Cardiac muscle cell (in vitro differentiated cells and primary cell): ENCODE measurements around the gene BRMS1L. TPM values are rescaled to one million over a fixed set of nuclear protein-coding genes. Genes with fewer than 3 reads are reported as not detected.
A peak's percentile ranks its signal among the peaks of the same experiment; 100 is the strongest.

Source experiments
- DNase-seq, 2 donors: peaks; one replicate each; pipeline versions ENCODE4 v3.0.0 to v3.0.0-alpha.2; 2010 to 2017; ENCODE audit warnings: low read depth in 1 of 2, low spot score in 1 of 2
- H3K27ac ChIP-seq: fragments of 200-600 bp; sonication (generic); 2 replicates; pipeline ENCODE4 v1.5.1; 2016
- H3K27me3 ChIP-seq: fragments of 200-600 bp; sonication (generic); 2 replicates; pipeline ENCODE4 v1.6.0; 2016; ENCODE audit warnings: control low read depth
- H3K36me3 ChIP-seq: fragments of 200-600 bp; sonication (generic); 2 replicates; pipeline ENCODE4 v1.5.1; 2016; ENCODE audit warnings: control low read depth
- H3K4me1 ChIP-seq: fragments of 200-600 bp; sonication (generic); 2 replicates; pipeline ENCODE4 v1.8.1; 2017; ENCODE audit warnings: low read depth, mild to moderate bottlenecking, mixed run types
- H3K4me3 ChIP-seq: fragments of 200-600 bp; sonication (generic); 2 replicates; pipeline ENCODE4 v1.5.1; 2016; ENCODE audit warnings: mild to moderate bottlenecking
- H3K9me3 ChIP-seq: fragments of 200-600 bp; sonication (generic); 2 replicates; pipeline ENCODE4 v1.5.1; 2017; ENCODE audit warnings: low read depth, mild to moderate bottlenecking, control low read depth
- CTCF ChIP-seq: IDR thresholded peaks from 2 replicates; pipeline ENCODE4 v1.5.1; 2012; ENCODE audit warnings: low read depth, mild to moderate bottlenecking, low read length
- polyA plus RNA-seq: library from polyadenylated mRNA; unstranded; fragments of >200 nt; fragmentation: Nextera tagmentation; extraction: Ambion mirVana; gene quantifications from 2 replicates; pipeline ENCODE4 v1.2.1, GENCODE V29; 2016
- total RNA-seq: library from RNA; depleted of rRNA; stranded (reverse); fragments of >200 nt; gene quantifications from 2 replicates; pipeline ENCODE4 v1.2.3, GENCODE V29; 2016

BRMS1L gene
- total and polyA plus RNA-seq, 2 experiments from 2014 or later = 7.0 to 18.5 TPM

- H3K4me1 ChIP-seq = no peaks in the 10 kb centered on the region
- H3K27me3 ChIP-seq = no peaks in the 10 kb centered on the region
- no peak overlapping the region for H3K27ac ChIP-seq
- DNase-seq = no peak
- H3K36me3 ChIP-seq = peaks cover 9% of the 10 kb centered on the region
- no peaks in the 10 kb centered on the region for H3K9me3 ChIP-seq
- no peak for TF ChIP-seq CTCF
- no peak overlapping the region for H3K4me3 ChIP-seq
These were observed 41.1 kb downstream of the BRMS1L start for GRCh38 chr14:35867280-35867629.

- Histone ChIP-seq H3K27ac (no peak overlapping the region), H3K4me1 (no peaks in the 10 kb centered on the region), H3K9me3 (no peaks in the 10 kb centered on the region), H3K36me3 (no peaks in the 10 kb centered on the region), H3K4me3 (no peak overlapping the region), H3K27me3 (no peaks in the 10 kb centered on the region)
- no peak for TF ChIP-seq CTCF
- DNase-seq = peak in 1 of 2 donors; percentile 40
These were observed 49.2 kb downstream of the BRMS1L start for GRCh38 chr14:35875296-35875695.

- peak in 1 of 2 donors; percentile 27 for DNase-seq
- no peaks in the 10 kb centered on the region for H3K36me3 ChIP-seq
- H3K27ac ChIP-seq = no peak overlapping the region
- TF ChIP-seq CTCF = no peak
- no peak overlapping the region for H3K4me3 ChIP-seq
- H3K9me3 ChIP-seq = no peaks in the 10 kb centered on the region
- H3K4me1 ChIP-seq = no peaks in the 10 kb centered on the region
- no peaks in the 10 kb centered on the region for H3K27me3 ChIP-seq
These were observed 51.1 kb downstream of the BRMS1L start for GRCh38 chr14:35877276-35877675.

- no peaks in the 10 kb centered on the region for H3K36me3 ChIP-seq
- TF ChIP-seq CTCF = no peak
These were observed 52.4 kb downstream of the BRMS1L start for GRCh38 chr14:35878272-35879150.

GRCh38 chr14:35879151-35879648 is 53.1 kb downstream of the BRMS1L start:
- H3K4me3 ChIP-seq = no peak overlapping the region
- no peaks in the 10 kb centered on the region for H3K9me3 ChIP-seq
- TF ChIP-seq CTCF = no peak
- H3K4me1 ChIP-seq = no peaks in the 10 kb centered on the region
- H3K27me3 ChIP-seq = no peaks in the 10 kb centered on the region
- no peak overlapping the region for H3K27ac ChIP-seq
- DNase-seq = peak in 1 of 2 donors; percentile 38
- H3K36me3 ChIP-seq = no peaks in the 10 kb centered on the region

More at GRCh38 chr14:35878272-35879150, 52.4 kb downstream of the BRMS1L start:
- Histone ChIP-seq H3K9me3 (no peaks in the 10 kb centered on the region), H3K27me3 (no peaks in the 10 kb centered on the region), H3K4me1 (no peaks in the 10 kb centered on the region), H3K4me3 (no peak overlapping the region), H3K27ac (no peak overlapping the region)
- peak in 1 of 2 donors; percentile 92 for DNase-seq
